Neural progenitor cell (in vitro differentiated cells): ENCODE results near the gene DNAJC5.

ENCODE experiments used
- CTCF ChIP-seq: fragments of 200-600 bp; sonication (generic); IDR thresholded peaks from 2 replicates; pipeline ENCODE4 v1.5.1; 2017; ENCODE audit warnings: antibody characterized with exemption, mild to moderate bottlenecking
- EZH2 ChIP-seq: fragments of 200-600 bp; sonication (generic); IDR thresholded peaks from 2 replicates; pipeline ENCODE4 v1.6.1; 2017; ENCODE audit warnings: antibody characterized with exemption, mild to moderate bottlenecking, moderate library complexity

GRCh38 chr20:63980806-63981728, 86.1 kb downstream of the DNAJC5 start, which contains the start of gene PRPF6:
- peak; percentile 87 for TF ChIP-seq CTCF
- no peak for TF ChIP-seq EZH2
